ENCODE measurements around the gene SLC23A3.

DNA sequence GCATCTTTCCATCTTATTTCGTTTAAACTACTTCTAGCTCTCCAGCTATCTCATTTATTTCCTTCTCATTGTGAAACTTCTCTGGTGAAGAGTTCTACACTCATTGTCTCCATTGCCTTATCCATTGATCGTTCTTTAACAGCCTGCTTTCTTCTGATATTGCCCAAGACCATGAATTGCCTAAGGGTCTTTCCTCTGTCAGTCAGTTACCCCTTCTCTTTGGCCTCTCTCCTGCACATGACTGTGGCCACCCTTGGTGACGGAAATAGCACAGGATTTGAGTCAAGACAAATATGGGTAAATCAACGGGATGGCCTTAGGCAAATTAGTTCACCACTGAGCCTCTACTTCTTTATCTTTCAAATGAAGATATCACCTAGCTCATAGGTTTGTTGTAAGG, 35.9 kb downstream of the SLC23A3 start:
- TF ChIP-seq, protein P1, sequence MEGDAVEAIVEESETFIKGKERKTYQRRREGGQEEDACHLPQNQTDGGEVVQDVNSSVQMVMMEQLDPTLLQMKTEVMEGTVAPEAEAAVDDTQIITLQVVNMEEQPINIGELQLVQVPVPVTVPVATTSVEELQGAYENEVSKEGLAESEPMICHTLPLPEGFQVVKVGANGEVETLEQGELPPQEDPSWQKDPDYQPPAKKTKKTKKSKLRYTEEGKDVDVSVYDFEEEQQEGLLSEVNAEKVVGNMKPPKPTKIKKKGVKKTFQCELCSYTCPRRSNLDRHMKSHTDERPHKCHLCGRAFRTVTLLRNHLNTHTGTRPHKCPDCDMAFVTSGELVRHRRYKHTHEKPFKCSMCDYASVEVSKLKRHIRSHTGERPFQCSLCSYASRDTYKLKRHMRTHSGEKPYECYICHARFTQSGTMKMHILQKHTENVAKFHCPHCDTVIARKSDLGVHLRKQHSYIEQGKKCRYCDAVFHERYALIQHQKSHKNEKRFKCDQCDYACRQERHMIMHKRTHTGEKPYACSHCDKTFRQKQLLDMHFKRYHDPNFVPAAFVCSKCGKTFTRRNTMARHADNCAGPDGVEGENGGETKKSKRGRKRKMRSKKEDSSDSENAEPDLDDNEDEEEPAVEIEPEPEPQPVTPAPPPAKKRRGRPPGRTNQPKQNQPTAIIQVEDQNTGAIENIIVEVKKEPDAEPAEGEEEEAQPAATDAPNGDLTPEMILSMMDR (IDR thresholded peaks at IDR 0.05) = no peak
- TF ChIP-seq EZH2 (IDR thresholded peaks at IDR 0.05) (no peak), EZH2phosphoT487 (IDR thresholded peaks at IDR 0.05) (no peak)
